Measurements from ENCODE around the gene SEMA3B. TPM values are rescaled to one million over a fixed set of nuclear protein-coding genes. Genes with fewer than 3 reads are reported as not detected.
A peak's percentile ranks its signal among the peaks of the same experiment; 100 is the strongest.

SEMA3B gene
- total and polyA plus RNA-seq, 7 experiments from 2014 or later: 0.73 to 3.7 (median 1.4) TPM; not detected in 2

- H3K36me3 ChIP-seq (ENCODE audit: control insufficient read depth in 2 of 3, insufficient read depth in 3 of 3, low read length in 3 of 3): no peaks in the 10 kb centered on the region
- Mint-ChIP-seq H3K4me3 (no peak overlapping the region), H3K4me1 (peaks cover 16 to 43% (median 34%) of the 10 kb centered on the region in 7 donors), H3K36me3 (no peaks in the 10 kb centered on the region), H3K9me3 (peaks cover 0 to 2% (median 0%) of the 10 kb centered on the region in 11 donors), H3K27ac (peak overlapping the region in 2 of 9 donors; percentile 34 to 76), H3K27me3 (peaks cover 0 to 5% (median 0%) of the 10 kb centered on the region in 5 donors)
- CTCF ChIA-PET: interaction anchor here (0.6 to 15.3 kb wide), 4 partner anchors 14 to 156 kb away, joined by 3 to 211 read pairs (median 56); partner anchors contain the start of gene GNAT1
- no peak for DNase-seq
- ATAC-seq: no peak
- no peaks in the 10 kb centered on the region for H3K27me3 ChIP-seq (ENCODE audit: control insufficient read depth in 2 of 2, insufficient read depth in 2 of 2, low read length in 2 of 2)
- no peak overlapping the region for H3K27ac ChIP-seq (ENCODE audit: low read depth, low read length)
- peaks cover 11 to 18% of the 10 kb centered on the region in 2 donors for H3K4me1 ChIP-seq (ENCODE audit: control insufficient read depth in 2 of 2, insufficient read depth in 2 of 2, low read length in 2 of 2)
- POLR2A ChIA-PET: interaction anchor here (14.8 kb wide), 1 partner anchor 13 kb away, joined by 253 read pairs; the partner anchor contains the start of gene GNAI2
- H3K4me3 ChIP-seq (ENCODE audit: low read length): no peak overlapping the region
- intact Hi-C loops (cut with micrococcal nuclease): no loop called here
- H3K9me3 ChIP-seq (ENCODE audit: control insufficient read depth in 2 of 3, low read length in 3 of 3): no peaks in the 10 kb centered on the region
These were observed 38.7 kb upstream of the SEMA3B start for GRCh38 chr3:50230104-50230793.

- Histone ChIP-seq H3K9me3 (ENCODE audit: control insufficient read depth in 2 of 3, low read length in 3 of 3) (no peaks in the 10 kb centered on the region), H3K4me1 (ENCODE audit: control insufficient read depth in 2 of 2, insufficient read depth in 2 of 2, low read length in 2 of 2) (peaks cover 14 to 21% of the 10 kb centered on the region in 2 donors), H3K36me3 (ENCODE audit: control insufficient read depth in 2 of 3, insufficient read depth in 3 of 3, low read length in 3 of 3) (no peaks in the 10 kb centered on the region), H3K4me3 (ENCODE audit: low read length) (no peak overlapping the region), H3K27ac (ENCODE audit: low read depth, low read length) (no peak overlapping the region), H3K27me3 (ENCODE audit: control insufficient read depth in 2 of 2, insufficient read depth in 2 of 2, low read length in 2 of 2) (no peaks in the 10 kb centered on the region)
- DNase-seq (no peak), ATAC-seq (no peak)
- Mint-ChIP-seq H3K27ac (peak overlapping the region in 2 of 9 donors; percentile 19 to 34), H3K36me3 (no peaks in the 10 kb centered on the region), H3K4me1 (peaks cover 16 to 44% (median 36%) of the 10 kb centered on the region in 7 donors), H3K9me3 (peaks cover 0 to 2% (median 0%) of the 10 kb centered on the region in 11 donors), H3K4me3 (peak overlapping the region in 1 of 10 donors; percentile 35), H3K27me3 (peaks cover 0 to 2% (median 0%) of the 10 kb centered on the region in 5 donors)
- ChIA-PET CTCF (interaction anchor here (0.6 to 15.3 kb wide), 4 partner anchors 13 to 156 kb away, joined by 3 to 211 read pairs (median 56); partner anchors contain the start of gene GNAT1), POLR2A (interaction anchor here (14.8 kb wide), 1 partner anchor 12 kb away, joined by 253 read pairs; the partner anchor contains the start of gene GNAI2)
- intact Hi-C loops (cut with micrococcal nuclease): no loop called here
These were observed 38.2 kb upstream of the SEMA3B start for GRCh38 chr3:50230794-50231125.

- Histone ChIP-seq H3K27me3 (ENCODE audit: control insufficient read depth in 2 of 2, insufficient read depth in 2 of 2, low read length in 2 of 2) (no peaks in the 10 kb centered on the region), H3K9me3 (ENCODE audit: control insufficient read depth in 2 of 3, low read length in 3 of 3) (no peaks in the 10 kb centered on the region), H3K4me3 (ENCODE audit: low read length) (no peak overlapping the region), H3K4me1 (ENCODE audit: control insufficient read depth in 2 of 2, insufficient read depth in 2 of 2, low read length in 2 of 2) (peaks cover 9 to 16% of the 10 kb centered on the region in 2 donors), H3K36me3 (ENCODE audit: control insufficient read depth in 2 of 3, insufficient read depth in 3 of 3, low read length in 3 of 3) (peaks cover 0 to 4% (median 0%) of the 10 kb centered on the region in 3 experiments), H3K27ac (ENCODE audit: low read depth, low read length) (no peak overlapping the region)
- Mint-ChIP-seq H3K27me3 (no peaks in the 10 kb centered on the region), H3K4me1 (peaks cover 15 to 40% (median 32%) of the 10 kb centered on the region in 7 donors), H3K36me3 (no peaks in the 10 kb centered on the region), H3K27ac (no peak overlapping the region), H3K9me3 (peaks cover 0 to 2% (median 0%) of the 10 kb centered on the region in 11 donors), H3K4me3 (peak overlapping the region in 1 of 10 donors; percentile 34)
- DNase-seq (no peak), ATAC-seq (no peak)
- POLR2A ChIA-PET: interaction anchor here (14.8 kb wide), 1 partner anchor 11 kb away, joined by 253 read pairs; the partner anchor contains the start of gene GNAI2
- intact Hi-C loops (cut with micrococcal nuclease): no loop called here
- CTCF ChIA-PET: interaction anchor here (8.3 to 15.3 kb wide), 2 partner anchors 13 to 38 kb away, joined by 108 to 211 read pairs; partner anchors contain the start of gene GNAT1
These were observed 37.4 kb upstream of the SEMA3B start for GRCh38 chr3:50231581-50231980.

- ATAC-seq: no peak
- Histone ChIP-seq H3K9me3 (ENCODE audit: control insufficient read depth in 2 of 3, low read length in 3 of 3) (no peaks in the 10 kb centered on the region), H3K36me3 (ENCODE audit: control insufficient read depth in 2 of 3, insufficient read depth in 3 of 3, low read length in 3 of 3) (peaks cover 0 to 11% (median 0%) of the 10 kb centered on the region in 3 experiments), H3K4me1 (ENCODE audit: control insufficient read depth in 2 of 2, insufficient read depth in 2 of 2, low read length in 2 of 2) (peaks cover 5 to 16% of the 10 kb centered on the region in 2 donors), H3K4me3 (ENCODE audit: low read length) (no peak overlapping the region), H3K27ac (ENCODE audit: low read depth, low read length) (no peak overlapping the region), H3K27me3 (ENCODE audit: control insufficient read depth in 2 of 2, insufficient read depth in 2 of 2, low read length in 2 of 2) (no peaks in the 10 kb centered on the region)
- Mint-ChIP-seq H3K36me3 (peaks cover 0 to 6% (median 0%) of the 10 kb centered on the region in 5 donors), H3K4me3 (no peak overlapping the region), H3K4me1 (peaks cover 9 to 35% (median 31%) of the 10 kb centered on the region in 7 donors), H3K9me3 (no peaks in the 10 kb centered on the region), H3K27me3 (no peaks in the 10 kb centered on the region), H3K27ac (no peak overlapping the region)
- ChIA-PET POLR2A (interaction anchor here (14.8 kb wide), 1 partner anchor 11 kb away, joined by 253 read pairs; the partner anchor contains the start of gene GNAI2), CTCF (interaction anchor here (8.3 to 15.3 kb wide), 2 partner anchors 12 to 39 kb away, joined by 108 to 211 read pairs; partner anchors contain the start of gene GNAT1)
- DNase-seq: no peak
- intact Hi-C loops (cut with micrococcal nuclease): no loop called here
These were observed 36.6 kb upstream of the SEMA3B start for GRCh38 chr3:50232303-50232702.

- Histone ChIP-seq H3K9me3 (ENCODE audit: control insufficient read depth in 2 of 3, low read length in 3 of 3) (no peaks in the 10 kb centered on the region), H3K36me3 (ENCODE audit: control insufficient read depth in 2 of 3, insufficient read depth in 3 of 3, low read length in 3 of 3) (peaks cover 0 to 16% (median 0%) of the 10 kb centered on the region in 3 experiments), H3K27ac (ENCODE audit: low read depth, low read length) (no peak overlapping the region), H3K4me1 (ENCODE audit: control insufficient read depth in 2 of 2, insufficient read depth in 2 of 2, low read length in 2 of 2) (peaks cover 7 to 13% of the 10 kb centered on the region in 2 donors), H3K4me3 (ENCODE audit: low read length) (no peak overlapping the region), H3K27me3 (ENCODE audit: control insufficient read depth in 2 of 2, insufficient read depth in 2 of 2, low read length in 2 of 2) (no peaks in the 10 kb centered on the region)
- no peak for DNase-seq
- Mint-ChIP-seq H3K27ac (peak overlapping the region in 2 of 9 donors; percentile 22), H3K36me3 (peaks cover 0 to 10% (median 0%) of the 10 kb centered on the region in 5 donors), H3K4me1 (peaks cover 1 to 30% (median 26%) of the 10 kb centered on the region in 7 donors), H3K27me3 (no peaks in the 10 kb centered on the region), H3K4me3 (peak overlapping the region in 1 of 10 donors; percentile 60), H3K9me3 (no peaks in the 10 kb centered on the region)
- CTCF ChIA-PET: interaction anchor here (15.3 kb wide), 1 partner anchor 11 kb away, joined by 211 read pairs; no protein-coding TSS in a partner anchor
- no peak for ATAC-seq
- POLR2A ChIA-PET: interaction anchor here (0.6 to 14.8 kb wide), 2 partner anchors 10 to 102 kb away, joined by 3 to 253 read pairs; partner anchors contain the start of gene GNAI2
- intact Hi-C loops (cut with micrococcal nuclease): no loop called here
These were observed 35.8 kb upstream of the SEMA3B start for GRCh38 chr3:50233176-50233575.

- peaks cover 12 to 41% (median 37%) of the 10 kb centered on the region in 7 donors for H3K4me1 Mint-ChIP-seq
These were observed 33.0 kb upstream of the SEMA3B start, which contains the start of gene GNAI2 for GRCh38 chr3:50235716-50236483. TSS of gene GNAI2 (plus strand) at chr3:50236204. CDS start at chr3:50236336, 132 bp downstream.

More at GRCh38 chr3:50235716-50236483, 33.0 kb upstream of the SEMA3B start, which contains the start of gene GNAI2:
- H3K27me3 ChIP-seq (ENCODE audit: control insufficient read depth in 2 of 2, insufficient read depth in 2 of 2, low read length in 2 of 2): no peaks in the 10 kb centered on the region
- DNase-seq: peak; percentile 95 to 99 (median 99)
- peak within 1 kb of the TSS; percentile 84 for H3K27ac ChIP-seq (ENCODE audit: low read depth, low read length)
- H3K9me3 ChIP-seq (ENCODE audit: control insufficient read depth in 2 of 3, low read length in 3 of 3): no peaks in the 10 kb centered on the region
- peak within 1 kb of the TSS; percentile 87 to 97 (median 95) for H3K27ac Mint-ChIP-seq
- peak within 1 kb of the TSS; percentile 92 to 99 (median 98) for H3K4me3 Mint-ChIP-seq
- no peaks in the 10 kb centered on the region for H3K9me3 Mint-ChIP-seq
- peaks cover 5 to 33% (median 7%) of the 10 kb centered on the region in 3 experiments for H3K36me3 ChIP-seq (ENCODE audit: control insufficient read depth in 2 of 3, insufficient read depth in 3 of 3, low read length in 3 of 3)
- POLR2A ChIA-PET: interaction anchor here (0.6 to 15.6 kb wide), 14 partner anchors 4 to 1142 kb away, joined by 3 to 253 read pairs (median 5); partner anchors contain the start of genes CYB561D2, GNAI2, HYAL3 and IFRD2
- H3K36me3 Mint-ChIP-seq: peaks cover 0 to 13% (median 0%) of the 10 kb centered on the region in 5 donors
- H3K4me3 ChIP-seq (ENCODE audit: low read length): peak within 1 kb of the TSS; percentile 90
- H3K27me3 Mint-ChIP-seq: no peaks in the 10 kb centered on the region
- CTCF ChIA-PET: interaction anchor here (0.5 to 15.3 kb wide), 9 partner anchors 8 to 1247 kb away, joined by 3 to 211 read pairs (median 3); partner anchors contain the start of genes HYAL3 and NAA80
- intact Hi-C loops (cut with micrococcal nuclease): loop anchor here (1.0 to 5.0 kb wide), 19 partner anchors 9 to 1821 kb away; partner anchors contain the start of genes C3orf18 (in 2 of the 2), DUSP7 (in 2 of the 2), HYAL3 (in 2 of the 2) and NAA80 (in 2 of the 2)
- peak; percentile 93 for ATAC-seq
- H3K4me1 ChIP-seq (ENCODE audit: control insufficient read depth in 2 of 2, insufficient read depth in 2 of 2, low read length in 2 of 2): peaks cover 30 to 35% of the 10 kb centered on the region in 2 donors
